OCI-LY7 (cell line): Measurements from ENCODE around the gene C14orf93.

Source experiments
- CTCF ChIP-seq: fragments of 200-600 bp; sonication (generic); conservative IDR thresholded peaks from 2 replicates; pipeline ENCODE4 v1.5.1; 2014; ENCODE audit warnings: mild to moderate bottlenecking, antibody characterized with exemption, low read length, moderate library complexity, mixed read lengths
- EZH2phosphoT487 ChIP-seq: fragments of 200-600 bp; sonication (generic); IDR thresholded peaks from 2 replicates; pipeline ENCODE4 v1.6.1; 2018; ENCODE audit warnings: low read depth, borderline replicate concordance, mild to moderate bottlenecking, mixed run types, antibody characterized with exemption, low read length, moderate library complexity, mixed read lengths

- TF ChIP-seq CTCF (no peak), EZH2phosphoT487 (no peak)
These were observed 11.5 kb downstream of the C14orf93 start for GRCh38 chr14:22998329-22999012.
